Nephron (organoid): ENCODE data around the gene TXNRD2.

Source experiments
- H3K27ac Mint-ChIP-seq, 3 experiments: 2 replicates each; pipeline ENCODE4 v1.8.0; 2020; ENCODE audit warnings: mixed read lengths in 3 of 3, mild to moderate bottlenecking in 2 of 3, moderate library complexity in 1 of 3
- H3K27me3 Mint-ChIP-seq: 2 replicates; pipeline ENCODE4 v1.8.0; 2021; ENCODE audit warnings: low read depth, mild to moderate bottlenecking, moderate library complexity, mixed read lengths
- H3K36me3 Mint-ChIP-seq: 2 replicates; pipeline ENCODE4 v1.8.0; 2020; ENCODE audit warnings: low read depth, mixed read lengths
- H3K4me1 Mint-ChIP-seq: 2 replicates; pipeline ENCODE4 v1.8.0; 2020; ENCODE audit warnings: mixed read lengths
- H3K4me3 Mint-ChIP-seq, 3 experiments: 2 replicates each; pipeline ENCODE4 v1.8.0; 2020; ENCODE audit warnings: mild to moderate bottlenecking in 3 of 3, mixed read lengths in 3 of 3, moderate library complexity in 2 of 3
- H3K9me3 Mint-ChIP-seq: 2 replicates; pipeline ENCODE4 v1.8.0; 2020; ENCODE audit warnings: mixed read lengths
- CTCF ChIP-seq, 3 experiments: fragments of 200-600 bp; sonication (generic); IDR thresholded peaks; one replicate each; pipeline ENCODE4 v1.5.0; 2021; ENCODE audit warnings: antibody characterized with exemption in 3 of 3; ENCODE audit not compliant: unreplicated experiment in 3 of 3

The TXNRD2 gene

DNA sequence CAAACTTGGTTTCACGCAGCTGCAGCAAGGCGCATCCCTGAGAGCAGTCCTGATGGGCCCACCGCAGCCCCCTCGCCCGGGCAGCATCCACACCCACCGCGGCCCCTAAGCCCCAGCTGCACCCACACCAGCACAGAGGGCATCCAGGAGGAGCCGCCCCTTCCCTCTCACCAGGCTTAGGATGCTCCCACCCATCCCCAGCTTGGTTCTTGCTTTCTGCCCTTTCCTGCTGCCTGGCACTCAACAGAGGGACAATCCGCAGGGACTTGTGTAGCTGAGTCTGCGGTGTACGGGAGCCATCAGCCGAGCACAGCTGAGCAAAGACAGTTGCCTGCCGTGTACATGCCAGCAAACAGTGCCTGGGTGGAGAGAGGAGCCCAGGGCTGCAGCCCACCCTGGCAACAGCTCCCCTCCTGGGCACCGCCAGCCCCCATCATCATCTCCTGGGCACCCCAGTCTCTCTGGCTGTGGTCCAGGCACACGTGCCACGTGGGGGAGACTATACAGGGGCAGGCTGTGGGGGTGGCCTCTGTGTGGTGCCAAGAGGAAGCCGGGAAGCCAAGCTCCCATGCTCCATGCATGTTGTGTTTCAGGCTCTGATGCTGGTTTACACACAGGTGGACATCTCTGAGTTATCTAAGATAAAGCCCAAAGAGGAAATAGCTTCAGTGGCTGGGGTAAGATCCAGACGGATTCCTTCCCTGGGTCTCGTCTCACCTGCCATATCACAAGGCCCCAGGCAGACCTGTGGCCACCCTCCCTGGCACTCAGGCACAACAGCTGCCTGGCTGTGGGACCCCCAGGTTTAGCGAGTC lies 50.9 kb downstream of the TXNRD2 start:
- TF ChIP-seq CTCF (IDR thresholded peaks at IDR 0.05; ENCODE audit: unreplicated experiment in 3 of 3), result no peak
- Mint-ChIP-seq H3K4me3 (no peak overlapping the region), H3K36me3 (peaks cover 8% of the 10 kb centered on the region), H3K27ac (no peak overlapping the region), H3K27me3 (peaks cover 22% of the 10 kb centered on the region), H3K9me3 (no peaks in the 10 kb centered on the region), H3K4me1 (peaks cover 28% of the 10 kb centered on the region)

DNA sequence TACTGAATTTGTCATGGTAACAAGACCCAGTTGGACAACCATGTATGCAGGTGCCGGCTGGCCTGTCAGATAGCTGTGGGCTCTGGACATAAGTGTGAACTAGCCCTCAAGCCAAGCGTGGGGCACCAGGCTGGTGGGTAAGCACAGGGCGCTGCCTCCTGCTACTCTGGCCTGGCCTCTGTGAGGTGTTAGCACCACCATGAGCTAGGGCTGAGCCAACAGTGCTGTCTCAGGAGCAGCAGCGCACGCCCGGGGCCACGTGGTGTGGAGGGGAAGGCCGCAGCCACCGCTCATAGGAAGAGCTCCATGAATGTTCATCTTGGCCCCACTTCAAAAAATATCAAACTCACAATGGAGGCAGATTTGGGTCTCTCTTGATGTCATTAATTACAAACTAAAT lies 51.7 kb downstream of the TXNRD2 start:
- Mint-ChIP-seq H3K4me1 (peaks cover 31% of the 10 kb centered on the region), H3K4me3 (no peak overlapping the region), H3K27ac (no peak overlapping the region), H3K9me3 (no peaks in the 10 kb centered on the region), H3K27me3 (peaks cover 23% of the 10 kb centered on the region), H3K36me3 (peaks cover 10% of the 10 kb centered on the region)
- TF ChIP-seq CTCF (IDR thresholded peaks at IDR 0.05; ENCODE audit: unreplicated experiment in 3 of 3), result no peak

- H3K27me3 Mint-ChIP-seq, result peaks cover 18% of the 10 kb centered on the region
- H3K9me3 Mint-ChIP-seq, result no peaks in the 10 kb centered on the region
- H3K27ac Mint-ChIP-seq, result no peak overlapping the region
- peaks cover 31% of the 10 kb centered on the region for H3K4me1 Mint-ChIP-seq
- H3K36me3 Mint-ChIP-seq, result peaks cover 4% of the 10 kb centered on the region
- H3K4me3 Mint-ChIP-seq, result no peak overlapping the region
- TF ChIP-seq CTCF (IDR thresholded peaks at IDR 0.05; ENCODE audit: unreplicated experiment in 3 of 3), result no peak
Observed at GRCh38 chr22:19888131-19888746, 53.4 kb downstream of the TXNRD2 start.

DNA sequence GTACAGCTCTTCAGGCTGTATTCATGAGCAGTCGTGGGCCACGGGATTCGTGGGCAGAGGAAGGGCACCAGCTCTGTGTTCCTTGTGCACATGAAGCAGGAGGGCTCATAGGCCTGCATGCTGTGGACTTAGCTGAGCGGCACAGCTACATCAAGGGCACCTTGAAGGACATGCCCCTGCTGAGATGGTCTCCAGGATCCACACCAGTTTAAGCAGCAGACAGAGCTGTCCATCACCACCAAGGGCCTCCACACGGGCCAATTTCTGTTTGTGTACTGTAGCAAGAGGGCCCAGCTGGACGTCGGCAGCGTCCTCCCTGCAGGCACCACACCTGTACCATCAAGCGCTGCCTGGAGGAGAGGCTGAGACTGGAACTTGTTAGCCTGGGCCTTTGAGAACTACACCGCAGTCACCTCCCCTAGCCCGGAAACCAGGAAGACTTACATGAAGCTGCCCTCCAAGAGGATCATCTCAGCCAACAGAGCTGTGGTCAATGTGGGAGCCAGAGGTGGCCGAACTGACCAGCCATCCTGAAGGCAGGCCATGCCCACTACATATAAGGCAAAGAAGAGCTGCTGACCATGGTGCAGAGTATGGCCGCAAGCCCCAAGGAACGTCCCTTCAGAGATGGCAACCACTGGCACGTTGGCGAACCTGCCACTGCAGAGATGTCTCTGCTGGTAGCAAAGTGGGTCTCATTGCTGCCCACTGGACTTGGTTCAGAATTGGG lies 54.2 kb downstream of the TXNRD2 start:
- H3K4me1 Mint-ChIP-seq, result peaks cover 25% of the 10 kb centered on the region
- peaks cover 18% of the 10 kb centered on the region for H3K27me3 Mint-ChIP-seq
- no peak overlapping the region for H3K4me3 Mint-ChIP-seq
- no peaks in the 10 kb centered on the region for H3K9me3 Mint-ChIP-seq
- no peak for TF ChIP-seq CTCF (IDR thresholded peaks at IDR 0.05; ENCODE audit: unreplicated experiment in 3 of 3)
- H3K27ac Mint-ChIP-seq, result no peak overlapping the region
- peaks cover 4% of the 10 kb centered on the region for H3K36me3 Mint-ChIP-seq

DNA sequence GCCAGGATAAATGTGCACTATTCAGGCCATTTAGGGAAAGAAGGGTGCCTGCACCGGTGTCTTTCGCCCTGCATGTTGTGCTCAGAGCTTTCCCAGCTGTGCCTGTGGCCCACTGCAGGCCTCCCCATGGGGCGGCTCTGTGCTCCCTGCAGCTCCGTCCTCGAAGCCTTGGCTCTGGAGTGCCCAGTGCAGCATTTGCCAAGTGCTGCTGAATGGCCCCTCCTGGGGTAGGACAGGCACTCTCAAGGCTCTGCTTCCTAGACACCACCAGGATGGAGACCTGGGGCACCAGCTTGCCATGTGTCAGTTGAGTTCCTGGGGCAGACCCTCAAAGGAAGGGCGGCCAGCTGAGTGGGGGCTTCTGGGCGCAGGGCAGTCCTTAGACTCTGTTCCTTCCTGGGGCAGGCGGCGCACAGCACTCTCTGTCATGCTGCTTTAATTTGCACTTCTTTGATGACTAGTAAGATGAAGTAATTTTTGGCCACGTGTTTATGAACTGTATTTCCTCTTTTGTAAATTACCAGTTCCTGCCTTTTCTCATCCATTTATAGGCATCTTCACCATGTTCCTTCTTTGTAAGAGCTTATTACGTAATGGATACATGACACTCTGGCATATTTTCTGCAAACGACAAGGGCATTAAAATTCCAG lies 54.9 kb downstream of the TXNRD2 start:
- Mint-ChIP-seq H3K9me3 (no peaks in the 10 kb centered on the region), H3K4me1 (peaks cover 21% of the 10 kb centered on the region)

More for the DNA sequence above, 54.9 kb downstream of the TXNRD2 start:
- H3K27me3 Mint-ChIP-seq, result peaks cover 14% of the 10 kb centered on the region
- no peak overlapping the region for H3K27ac Mint-ChIP-seq
- no peak for TF ChIP-seq CTCF (IDR thresholded peaks at IDR 0.05; ENCODE audit: unreplicated experiment in 3 of 3)
- H3K36me3 Mint-ChIP-seq, result peaks cover 4% of the 10 kb centered on the region
- H3K4me3 Mint-ChIP-seq, result no peak overlapping the region
